Activated T-cell treated with anti-CD3 and anti-CD28 coated beads, Interleukin-2, amount 50 U/mL, for 72 hours (primary cell): ENCODE measurements around the gene WDR18. TPM values are rescaled to one million over a fixed set of nuclear protein-coding genes. Genes with fewer than 3 reads are reported as not detected.

Source experiments
- ATAC-seq, 2 donors: fragments of 150-1000 bp; cut with Tn5 transposase; replicated peaks in 1 of 2; 2 replicates each; pipeline ENCODE4 v1.10.0; 2021; ENCODE audit warnings: moderate library complexity in 2 of 2, mild to moderate bottlenecking in 1 of 2
- DNase-seq, 2 donors: peaks; one replicate each; pipeline ENCODE4 v3.0.0; 2021 to 2022; ENCODE audit warnings: mixed read lengths in 1 of 2
- H3K27ac Mint-ChIP-seq: one replicate; pipeline ENCODE4 v1.8.0; 2022; ENCODE audit warnings: mild to moderate bottlenecking, moderate library complexity, mixed read lengths
- H3K27me3 Mint-ChIP-seq: one replicate; pipeline ENCODE4 v1.8.0; 2022; ENCODE audit warnings: low read depth, mixed read lengths
- H3K36me3 Mint-ChIP-seq, 2 donors: one replicate each; pipeline ENCODE4 v1.8.0; 2022; ENCODE audit warnings: mixed read lengths in 2 of 2, mild to moderate bottlenecking in 1 of 2; ENCODE audit not compliant: insufficient read depth in 2 of 2
- H3K4me1 Mint-ChIP-seq: one replicate; pipeline ENCODE4 v1.8.0; 2022; ENCODE audit warnings: low read depth, mixed read lengths
- H3K4me3 Mint-ChIP-seq, 2 donors: one replicate each; pipeline ENCODE4 v1.8.0; 2022; ENCODE audit warnings: mild to moderate bottlenecking in 2 of 2, mixed read lengths in 2 of 2, moderate library complexity in 2 of 2
- H3K9me3 Mint-ChIP-seq, 2 donors: one replicate each; pipeline ENCODE4 v1.8.0; 2022; ENCODE audit warnings: mixed read lengths in 2 of 2
- total RNA-seq, 2 donors: library from RNA; stranded (reverse); gene quantifications; one replicate each; pipeline ENCODE4 v1.2.3, GENCODE V29; 2022

Gene WDR18
- total RNA-seq, 2 donors from 2014 or later, result 59.6 TPM

DNA sequence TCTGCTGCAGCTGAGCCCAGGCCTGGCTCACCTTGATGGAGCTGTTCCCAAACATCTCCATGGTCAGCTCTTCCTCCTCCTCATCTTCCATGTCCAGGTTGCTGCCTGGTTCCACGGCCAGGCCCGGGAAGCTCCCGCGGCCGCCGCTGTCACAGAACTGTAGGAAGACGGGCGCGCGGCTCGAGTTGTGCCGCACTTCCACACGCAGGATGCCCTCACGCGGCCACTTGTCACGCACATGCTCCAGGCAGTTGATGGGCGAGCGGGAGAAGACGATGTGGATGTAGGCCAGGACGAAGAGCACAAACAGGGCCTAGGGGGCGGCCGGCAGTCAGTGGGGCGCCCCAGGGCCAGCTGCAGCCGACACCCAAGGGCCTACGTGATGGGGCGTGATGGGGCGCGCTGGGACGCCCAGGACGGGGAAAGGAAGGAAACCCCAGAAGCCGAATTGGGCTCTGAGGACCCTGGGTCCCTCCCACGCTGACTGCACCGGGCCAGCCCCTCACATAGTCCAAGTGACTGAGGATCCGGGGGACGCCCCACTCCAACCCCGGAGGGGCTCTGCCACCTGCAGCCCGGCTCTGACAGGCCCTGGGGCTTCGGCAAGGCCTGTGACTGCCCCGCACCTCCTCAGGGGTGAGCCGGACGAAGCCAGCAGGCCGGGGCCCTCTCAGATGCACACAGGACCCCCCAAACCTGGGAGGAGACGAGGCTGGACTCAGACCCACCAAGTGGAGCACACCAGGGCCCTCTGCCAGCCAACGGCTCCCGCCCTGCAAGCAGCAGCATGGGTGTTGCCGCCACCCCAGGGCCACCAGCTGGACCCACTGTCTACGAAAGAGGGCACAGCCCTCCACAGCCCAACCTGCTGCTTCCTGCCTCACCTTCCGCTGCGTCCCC is 30.3 kb downstream of the WDR18 start:
- H3K4me1 Mint-ChIP-seq, result peaks cover 26% of the 10 kb centered on the region
- DNase-seq (no peak), ATAC-seq (no peak)
- H3K27me3 Mint-ChIP-seq, result no peaks in the 10 kb centered on the region
- no peaks in the 10 kb centered on the region for H3K36me3 Mint-ChIP-seq
- no peak overlapping the region for H3K27ac Mint-ChIP-seq
- H3K9me3 Mint-ChIP-seq, result no peaks in the 10 kb centered on the region
- no peak overlapping the region for H3K4me3 Mint-ChIP-seq

DNA sequence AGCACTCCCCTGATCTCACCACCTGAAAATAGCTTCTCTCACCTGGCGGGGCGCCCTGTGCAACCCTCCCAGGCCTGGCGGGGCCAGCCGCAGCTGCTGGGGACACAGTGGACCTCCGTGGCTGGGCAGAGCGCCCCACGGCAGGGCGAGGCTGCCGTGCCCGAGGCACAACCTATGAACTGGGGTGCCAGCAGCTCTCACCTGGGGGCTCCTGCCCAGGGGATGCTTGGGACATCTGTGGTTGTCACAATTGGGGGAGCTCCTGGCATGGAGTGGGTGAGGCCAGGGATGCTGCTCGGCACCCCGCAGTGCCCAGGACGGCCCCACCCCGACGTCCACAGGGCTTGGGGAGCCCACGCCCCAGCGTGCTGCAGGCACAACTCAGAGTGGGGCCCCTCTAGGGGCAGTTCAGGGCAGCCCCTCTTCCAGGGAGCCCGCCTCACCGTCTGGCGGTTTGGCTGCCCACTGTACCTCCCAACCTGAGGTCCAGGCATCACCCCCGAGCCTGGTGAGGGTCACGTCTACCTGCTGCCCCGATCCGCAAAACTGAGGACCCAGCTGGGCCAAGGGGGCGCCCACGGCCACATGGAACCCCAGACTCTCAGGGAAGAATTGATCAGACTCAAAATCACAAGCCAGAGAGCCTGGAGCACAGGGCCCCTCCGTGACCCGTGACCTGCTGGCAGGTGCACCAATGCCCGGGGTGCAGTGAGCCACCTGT is 31.1 kb downstream of the WDR18 start:
- Mint-ChIP-seq H3K4me3 (no peak overlapping the region), H3K36me3 (peaks cover 0 to 3% of the 10 kb centered on the region in 2 donors), H3K9me3 (no peaks in the 10 kb centered on the region), H3K27ac (no peak overlapping the region), H3K27me3 (no peaks in the 10 kb centered on the region), H3K4me1 (peaks cover 26% of the 10 kb centered on the region)
- ATAC-seq (no peak), DNase-seq (no peak)

DNA sequence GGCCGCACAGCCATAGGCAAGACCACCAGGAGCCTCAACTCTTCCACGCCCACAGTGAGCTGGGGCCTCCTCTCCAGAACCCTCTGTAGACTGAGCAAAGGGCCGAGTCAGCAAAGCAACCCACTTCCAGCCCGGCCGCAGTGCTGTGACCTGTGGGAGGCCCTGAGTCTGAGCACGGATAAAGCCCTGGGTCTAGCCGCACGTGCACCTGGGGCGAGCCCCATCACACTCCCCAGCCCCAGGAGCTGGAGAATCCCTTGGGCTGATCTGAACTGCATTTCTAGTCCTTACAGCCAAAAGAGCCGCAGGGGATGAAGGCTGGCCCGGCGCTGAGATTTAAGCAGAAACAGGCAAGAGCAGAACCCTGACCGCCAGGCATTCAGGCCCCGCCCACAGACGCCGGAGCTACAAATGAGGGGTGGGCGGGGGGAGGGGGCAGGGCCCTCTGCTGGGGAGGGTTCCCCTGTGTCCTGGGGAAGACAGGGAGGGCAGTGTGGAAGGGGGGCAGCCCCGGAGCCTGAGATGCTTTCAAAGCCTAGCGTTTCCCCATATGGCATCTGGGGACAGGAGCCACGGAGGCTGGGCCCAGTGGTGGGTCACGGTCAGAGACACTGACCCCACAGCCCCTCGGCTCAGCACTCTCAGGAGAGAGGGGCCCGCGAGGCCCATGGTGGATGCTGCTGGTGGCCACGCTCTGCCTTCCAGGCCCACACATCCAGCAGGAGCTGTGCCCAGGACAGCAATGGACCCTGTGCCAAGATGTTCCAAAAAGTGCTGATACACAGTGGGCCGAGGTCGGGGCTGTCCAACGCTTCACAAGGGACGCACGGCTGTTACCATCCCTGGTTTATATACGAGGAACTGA is 31.9 kb downstream of the WDR18 start:
- Mint-ChIP-seq H3K36me3 (peaks cover 0 to 5% of the 10 kb centered on the region in 2 donors), H3K27me3 (no peaks in the 10 kb centered on the region), H3K27ac (no peak overlapping the region), H3K4me3 (no peak overlapping the region), H3K4me1 (peaks cover 27% of the 10 kb centered on the region), H3K9me3 (no peaks in the 10 kb centered on the region)
- no peak for DNase-seq
- ATAC-seq, result no peak

DNA sequence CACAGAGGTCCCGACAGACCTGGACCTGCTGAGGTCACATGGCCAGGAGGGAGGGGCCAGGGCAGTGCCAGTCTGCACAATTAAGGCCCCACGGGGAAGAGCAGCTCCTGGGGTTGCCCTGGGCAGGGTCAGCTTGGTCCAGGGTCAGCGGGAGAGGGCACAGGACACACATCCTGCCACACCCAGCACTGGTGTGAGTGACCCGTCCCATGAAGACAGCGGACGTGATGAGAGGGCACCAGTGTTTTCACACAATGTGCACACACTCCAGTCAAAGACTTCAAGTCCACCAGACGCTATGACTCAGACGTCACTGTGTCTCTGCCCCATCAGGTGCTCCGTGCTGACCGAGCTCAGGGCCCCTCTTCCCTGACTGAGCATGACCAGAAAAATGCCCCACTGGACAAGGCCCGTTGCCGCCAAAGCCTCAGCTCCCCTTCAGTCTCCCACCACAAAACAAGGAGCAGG is 32.5 kb downstream of the WDR18 start:
- Mint-ChIP-seq H3K4me3 (peak overlapping the region in 1 of 2 donors; percentile 54), H3K4me1 (peaks cover 33% of the 10 kb centered on the region), H3K27me3 (no peaks in the 10 kb centered on the region), H3K9me3 (no peaks in the 10 kb centered on the region), H3K27ac (peak overlapping the region; percentile 70), H3K36me3 (peaks cover 0 to 10% of the 10 kb centered on the region in 2 donors)
- ATAC-seq (no peak), DNase-seq (no peak)

DNA sequence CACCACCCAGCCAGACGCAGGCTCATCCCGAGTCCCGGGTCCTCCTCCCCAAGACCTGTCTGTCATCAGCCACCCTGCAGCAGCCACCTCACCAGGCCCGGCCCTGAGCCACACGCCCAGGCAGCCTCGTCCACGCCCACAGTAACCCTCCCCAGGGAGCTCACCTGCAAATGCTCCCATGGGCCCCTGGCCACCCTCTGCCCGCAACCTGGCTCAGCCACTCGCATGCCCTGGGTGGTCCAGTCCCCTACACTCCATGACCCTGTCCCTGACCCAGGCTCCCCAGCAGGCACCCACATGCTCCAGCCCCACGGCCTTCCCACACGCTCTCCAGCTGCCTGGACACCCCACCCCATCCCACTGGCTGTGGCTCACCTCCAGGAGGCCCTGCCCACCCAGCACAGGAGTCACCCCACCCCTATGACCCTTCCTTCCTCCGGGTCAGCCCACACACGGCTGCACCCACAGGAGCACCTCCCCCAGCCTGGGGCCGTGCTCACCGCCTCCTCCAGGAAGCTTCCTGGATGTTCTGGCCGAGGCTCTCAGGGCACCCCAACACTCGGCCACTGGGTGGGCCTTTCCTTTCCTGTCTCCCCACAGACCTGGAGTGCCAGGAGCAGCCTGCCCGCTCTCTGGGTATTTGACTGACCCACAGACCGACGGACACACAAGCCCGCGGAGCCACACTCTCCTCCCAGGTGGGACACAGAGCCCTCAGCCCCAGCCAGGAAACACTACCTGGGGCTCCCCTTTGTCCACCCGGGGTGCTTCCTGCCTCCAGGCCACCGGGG is 33.2 kb downstream of the WDR18 start:
- Mint-ChIP-seq H3K36me3 (peaks cover 0 to 10% of the 10 kb centered on the region in 2 donors), H3K4me1 (peaks cover 36% of the 10 kb centered on the region), H3K27me3 (no peaks in the 10 kb centered on the region), H3K4me3 (peak overlapping the region; percentile 54 to 93), H3K27ac (peak overlapping the region; percentile 77), H3K9me3 (no peaks in the 10 kb centered on the region)
- DNase-seq (no peak), ATAC-seq (no peak)

DNA sequence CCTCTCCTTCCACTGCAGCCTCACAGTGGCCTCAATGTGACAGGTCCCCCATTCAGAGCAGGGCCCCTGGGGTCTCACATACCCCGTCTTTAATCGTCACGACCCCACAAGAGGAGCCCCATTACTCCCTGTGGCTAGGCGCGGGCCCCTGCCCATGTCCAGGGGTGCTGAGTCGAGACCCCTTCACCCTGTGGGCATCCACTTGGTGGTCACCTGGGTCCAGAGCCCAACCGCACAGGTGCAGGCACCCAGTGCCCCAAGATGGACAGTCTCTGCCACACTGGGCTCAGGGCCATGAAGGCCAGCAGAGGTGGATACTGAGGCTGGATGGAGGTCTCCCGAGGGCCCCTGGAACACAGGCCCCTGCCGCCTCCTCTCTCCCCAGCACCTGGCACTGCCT is 33.8 kb downstream of the WDR18 start:
- H3K4me1 Mint-ChIP-seq, result peaks cover 42% of the 10 kb centered on the region

DNA sequence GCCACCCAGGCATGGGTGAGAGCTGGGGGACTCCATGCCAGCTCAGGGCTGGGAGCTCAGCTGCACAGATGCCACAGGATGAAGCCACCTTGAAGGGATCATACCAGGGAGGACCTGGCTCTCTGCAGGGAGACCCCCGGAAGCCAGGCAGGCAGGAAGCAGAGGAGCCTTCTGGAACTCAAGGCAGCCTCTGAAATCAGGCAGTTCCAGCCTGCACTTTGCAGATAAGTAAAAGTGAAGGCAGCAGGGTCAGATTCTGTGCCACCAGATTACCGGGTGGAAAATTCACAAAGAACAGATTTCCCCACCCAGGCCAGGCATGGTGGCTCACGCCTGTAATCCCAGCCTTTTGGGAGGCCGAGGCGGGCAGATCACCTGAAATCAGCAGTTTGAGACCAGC is 34.2 kb downstream of the WDR18 start:
- H3K4me1 Mint-ChIP-seq, result peaks cover 42% of the 10 kb centered on the region
- DNase-seq (no peak), ATAC-seq (no peak)
- no peaks in the 10 kb centered on the region for H3K27me3 Mint-ChIP-seq
- H3K4me3 Mint-ChIP-seq, result peak overlapping the region; percentile 93 to 95
- no peaks in the 10 kb centered on the region for H3K9me3 Mint-ChIP-seq
- H3K27ac Mint-ChIP-seq, result no peak overlapping the region
- peaks cover 0 to 10% of the 10 kb centered on the region in 2 donors for H3K36me3 Mint-ChIP-seq

More for the DNA sequence above, 33.8 kb downstream of the WDR18 start:
- ATAC-seq (no peak), DNase-seq (no peak)
- Mint-ChIP-seq H3K27me3 (no peaks in the 10 kb centered on the region), H3K4me3 (peak overlapping the region; percentile 54 to 93), H3K9me3 (no peaks in the 10 kb centered on the region), H3K27ac (peak overlapping the region; percentile 77), H3K36me3 (peaks cover 0 to 10% of the 10 kb centered on the region in 2 donors)

DNA sequence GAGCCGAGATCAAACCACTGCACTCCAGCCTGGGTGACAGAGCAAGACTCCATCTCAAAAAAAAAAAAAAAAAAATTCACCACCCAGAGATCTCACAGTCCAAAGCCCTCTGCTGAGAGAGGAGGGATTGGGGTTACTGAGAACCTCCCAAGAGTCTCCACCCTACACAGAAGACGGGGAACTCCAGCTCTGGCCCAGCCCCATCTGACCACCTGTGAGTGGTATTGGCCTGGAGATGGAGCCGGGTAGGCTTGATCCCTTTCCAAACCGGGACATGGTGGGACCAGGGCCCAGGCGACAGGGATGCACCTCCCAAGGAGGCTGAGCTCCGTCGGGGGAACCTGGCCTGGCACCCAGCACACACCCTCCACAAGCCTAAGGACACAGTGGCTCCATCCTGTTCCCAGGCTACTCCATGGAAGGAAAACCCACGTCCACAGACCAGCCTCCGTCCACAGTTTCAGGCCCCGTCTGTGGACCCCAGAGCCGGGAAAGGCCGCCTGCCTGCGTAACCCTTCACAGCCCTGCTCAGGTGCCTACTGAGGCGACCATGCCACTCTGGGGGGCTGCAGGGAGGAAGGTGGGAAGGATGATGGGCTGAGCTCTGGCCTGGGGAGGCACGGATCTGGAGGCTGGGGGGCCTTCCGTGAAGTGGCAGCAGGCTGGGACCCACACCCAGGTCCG is 34.9 kb downstream of the WDR18 start:
- Mint-ChIP-seq H3K4me1 (peaks cover 42% of the 10 kb centered on the region), H3K27ac (no peak overlapping the region)

DNA sequence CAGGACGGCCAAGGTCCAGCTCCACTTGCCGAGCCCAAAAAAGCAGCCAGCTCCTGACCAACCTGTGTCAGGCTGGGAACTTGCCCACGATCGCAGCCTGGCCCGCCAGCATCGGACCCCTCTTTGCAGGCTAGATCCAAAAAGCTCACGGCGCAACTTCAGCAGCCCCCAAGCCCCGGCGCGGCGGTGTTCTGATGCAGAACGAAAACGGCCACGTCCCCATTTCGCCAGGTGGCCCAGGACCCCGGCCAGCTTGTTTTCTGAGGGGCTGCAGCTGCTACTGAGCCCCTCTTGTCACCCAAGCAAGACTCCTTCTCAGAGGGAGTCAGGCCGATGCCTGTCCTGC is 35.4 kb downstream of the WDR18 start:
- Mint-ChIP-seq H3K27me3 (no peaks in the 10 kb centered on the region), H3K9me3 (no peaks in the 10 kb centered on the region), H3K36me3 (peaks cover 0 to 10% of the 10 kb centered on the region in 2 donors), H3K4me1 (peaks cover 42% of the 10 kb centered on the region), H3K4me3 (peak overlapping the region; percentile 93 to 95), H3K27ac (no peak overlapping the region)
- ATAC-seq (no peak), DNase-seq (no peak)

More for the DNA sequence above, 34.9 kb downstream of the WDR18 start:
- H3K9me3 Mint-ChIP-seq, result no peaks in the 10 kb centered on the region
- no peaks in the 10 kb centered on the region for H3K27me3 Mint-ChIP-seq
- ATAC-seq, result no peak
- H3K36me3 Mint-ChIP-seq, result peaks cover 0 to 10% of the 10 kb centered on the region in 2 donors
- peak overlapping the region; percentile 93 to 95 for H3K4me3 Mint-ChIP-seq
- DNase-seq, result no peak

DNA sequence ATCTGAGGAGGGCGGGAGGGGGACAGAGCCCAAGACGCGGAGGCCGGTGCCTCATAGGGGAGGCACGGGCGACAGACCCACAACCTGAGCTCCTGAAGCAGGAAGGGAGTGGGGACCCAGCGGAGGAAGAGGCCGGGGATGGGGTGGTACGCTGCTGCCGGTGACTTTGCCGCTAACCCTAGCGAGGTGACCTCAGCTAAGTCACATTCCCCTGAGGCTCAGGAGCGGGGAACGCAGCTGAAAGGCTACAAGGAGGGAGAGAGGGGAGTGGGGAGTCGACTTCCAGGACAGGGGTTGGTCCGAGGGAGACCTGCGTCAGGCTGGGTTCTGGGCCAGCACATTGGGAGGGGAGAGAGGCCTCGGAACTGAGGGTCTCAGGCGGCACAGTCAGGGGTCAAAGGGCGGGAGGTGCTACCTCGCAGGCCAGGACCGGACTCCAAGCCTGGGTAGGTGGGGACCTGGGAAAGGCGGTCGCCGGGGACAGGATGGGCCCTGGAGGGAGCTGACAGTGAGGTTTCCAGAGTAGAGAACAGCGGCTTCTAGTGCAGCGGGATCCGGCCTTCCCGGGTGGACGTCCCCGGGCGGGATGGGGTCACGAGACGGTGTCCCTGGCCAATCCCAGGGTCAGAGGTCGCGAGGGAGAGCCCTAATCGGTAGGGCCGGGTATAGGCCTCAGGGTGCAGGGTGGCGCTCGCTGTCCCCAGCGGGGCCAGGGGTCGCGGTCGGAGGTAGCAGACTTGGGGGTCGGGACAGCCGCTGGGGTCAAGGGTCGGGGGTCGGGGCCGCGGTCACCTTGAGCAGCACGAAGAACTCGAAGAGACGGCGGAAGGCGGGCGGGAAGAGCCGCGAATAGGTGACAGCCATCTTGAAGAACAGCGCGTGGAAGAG is 36.1 kb downstream of the WDR18 start:
- no peak for ATAC-seq
- no peak for DNase-seq
- peak overlapping the region; percentile 93 to 95 for H3K4me3 Mint-ChIP-seq
- no peaks in the 10 kb centered on the region for H3K9me3 Mint-ChIP-seq
- H3K27me3 Mint-ChIP-seq, result no peaks in the 10 kb centered on the region
- peaks cover 0 to 10% of the 10 kb centered on the region in 2 donors for H3K36me3 Mint-ChIP-seq
- H3K4me1 Mint-ChIP-seq, result peaks cover 45% of the 10 kb centered on the region
- H3K27ac Mint-ChIP-seq, result peak overlapping the region; percentile 91

DNA sequence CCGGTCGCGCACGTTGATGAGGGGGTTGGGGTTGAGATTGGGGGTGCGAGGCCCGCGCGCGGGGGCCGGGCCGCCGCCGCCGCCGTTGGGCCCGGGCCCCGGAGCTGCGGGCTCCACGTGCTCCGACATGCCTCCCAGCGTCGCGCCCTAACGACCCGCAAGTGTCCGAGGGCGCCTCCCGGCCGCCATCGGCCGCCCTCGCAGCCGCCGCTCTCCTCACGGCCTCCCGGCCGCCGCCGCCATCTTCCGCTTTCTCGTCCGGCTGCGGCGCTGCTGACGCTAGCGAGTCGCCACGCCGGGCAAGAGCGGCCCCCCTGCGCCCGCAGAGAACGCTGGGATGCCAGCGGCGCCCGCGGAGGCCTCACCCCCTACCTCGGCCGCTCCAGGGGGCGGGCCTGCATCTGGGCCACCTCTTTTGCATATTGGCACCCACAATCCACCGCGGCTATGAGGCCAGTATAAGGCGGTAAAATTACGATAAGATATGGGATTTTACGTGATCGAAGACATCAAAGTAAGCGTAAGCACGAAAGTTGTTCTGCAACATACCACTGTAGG is 36.8 kb downstream of the WDR18 start, which contains the start of gene TMEM259:
TMEM259 (minus strand) TSS at position 256 of the 558 bp plus-strand sequence; CDS start at position 129, 127 bp downstream.
- Mint-ChIP-seq H3K36me3 (peaks cover 0 to 10% of the 10 kb centered on the region in 2 donors), H3K9me3 (no peaks in the 10 kb centered on the region), H3K4me3 (peak within 1 kb of the TSS; percentile 93 to 95), H3K27ac (peak within 1 kb of the TSS; percentile 100), H3K27me3 (no peaks in the 10 kb centered on the region), H3K4me1 (peaks cover 49% of the 10 kb centered on the region)
- DNase-seq (peak; percentile 98), ATAC-seq (peak; percentile 86 to 89)
